Mononuclear cell (primary cell): ENCODE data around the gene MFAP1. TPM values are rescaled to one million over a fixed set of nuclear protein-coding genes. Genes with fewer than 3 reads are reported as not detected.
"Not testable (repeated sequence)": the region's sequence is repeated elsewhere in the genome, so short reads cannot be mapped to it uniquely, and the experiment has no call there.

Source experiments
- H3K27me3 ChIP-seq: 2 replicates; pipeline ENCODE4 v1.6.0; 2011; ENCODE audit warnings: low read length, control low read depth; ENCODE audit not compliant: insufficient read depth
- H3K4me1 ChIP-seq: 2 replicates; pipeline ENCODE4 v1.5.1; 2011; ENCODE audit warnings: mild to moderate bottlenecking, low read length, control low read depth; ENCODE audit not compliant: insufficient read depth
- H3K4me3 ChIP-seq: 2 replicates; pipeline ENCODE4 v1.5.1; 2011; ENCODE audit warnings: mild to moderate bottlenecking, low read length, moderate library complexity
- H3K9me3 ChIP-seq: 2 replicates; pipeline ENCODE4 v1.5.1; 2011; ENCODE audit warnings: low read depth, mild to moderate bottlenecking, control low read depth, low read length
- total RNA-seq: library from RNA; depleted of rRNA; stranded (reverse); fragments of >200 nt; gene quantifications from one replicate; pipeline ENCODE4 v1.2.3, GENCODE V29; 2012

The MFAP1 gene, protein sequence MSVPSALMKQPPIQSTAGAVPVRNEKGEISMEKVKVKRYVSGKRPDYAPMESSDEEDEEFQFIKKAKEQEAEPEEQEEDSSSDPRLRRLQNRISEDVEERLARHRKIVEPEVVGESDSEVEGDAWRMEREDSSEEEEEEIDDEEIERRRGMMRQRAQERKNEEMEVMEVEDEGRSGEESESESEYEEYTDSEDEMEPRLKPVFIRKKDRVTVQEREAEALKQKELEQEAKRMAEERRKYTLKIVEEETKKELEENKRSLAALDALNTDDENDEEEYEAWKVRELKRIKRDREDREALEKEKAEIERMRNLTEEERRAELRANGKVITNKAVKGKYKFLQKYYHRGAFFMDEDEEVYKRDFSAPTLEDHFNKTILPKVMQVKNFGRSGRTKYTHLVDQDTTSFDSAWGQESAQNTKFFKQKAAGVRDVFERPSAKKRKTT
- total RNA-seq = 10.5 TPM

DNA sequence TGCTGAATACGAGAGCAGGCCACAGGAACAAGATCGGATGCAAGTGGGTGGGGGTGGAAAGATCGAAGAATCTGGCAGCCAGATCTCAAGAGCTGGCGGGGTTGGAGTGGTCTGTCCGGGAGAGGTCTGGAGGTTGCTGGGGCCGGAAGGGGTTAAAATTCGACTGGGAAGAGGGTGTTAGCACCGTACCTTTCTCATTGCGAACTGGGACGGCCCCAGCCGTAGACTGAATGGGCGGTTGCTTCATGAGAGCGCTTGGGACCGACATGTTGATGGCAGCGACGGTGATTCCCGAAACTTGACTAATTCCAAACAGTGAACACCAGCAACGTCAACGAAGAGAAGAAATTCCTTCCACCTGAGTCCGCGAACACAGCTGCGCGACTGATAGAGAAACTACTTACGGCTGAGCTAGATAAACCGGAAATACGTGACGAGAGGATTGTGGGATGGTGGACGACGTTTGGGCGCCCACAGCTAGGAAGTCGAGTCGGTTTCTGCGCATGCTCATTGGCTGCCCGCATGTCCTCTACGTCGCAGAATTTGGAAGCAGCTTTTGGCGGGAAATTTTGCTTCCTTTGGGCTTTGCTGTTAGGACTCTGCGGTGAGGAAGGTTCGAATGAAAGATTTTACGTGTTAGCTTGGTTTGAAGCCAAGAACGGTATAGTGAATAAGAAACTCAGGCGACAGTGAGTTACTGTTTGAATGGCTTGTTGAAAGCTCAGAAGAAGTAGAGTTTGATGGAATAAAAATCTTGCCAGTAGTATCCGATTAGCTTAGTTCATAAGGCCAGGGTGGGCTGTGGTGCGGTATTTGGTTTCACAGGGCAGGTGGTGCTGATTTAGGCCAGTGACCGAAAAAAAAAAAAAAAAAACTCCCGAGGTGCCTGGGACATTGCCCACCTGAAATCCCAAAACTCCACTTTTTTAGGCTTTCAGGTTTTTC, at the start of gene MFAP1:
Gene MFAP1, minus strand, starts transcription at position 389 of the 945 bp plus-strand sequence. Its CDS starts 121 bp downstream, at position 268.
- no peaks in the 10 kb centered on the region for H3K27me3 ChIP-seq
- H3K9me3 ChIP-seq = no peaks in the 10 kb centered on the region
- peak within 1 kb of the TSS; percentile 79 for H3K4me3 ChIP-seq
- peaks cover 59% of the 10 kb centered on the region for H3K4me1 ChIP-seq

DNA sequence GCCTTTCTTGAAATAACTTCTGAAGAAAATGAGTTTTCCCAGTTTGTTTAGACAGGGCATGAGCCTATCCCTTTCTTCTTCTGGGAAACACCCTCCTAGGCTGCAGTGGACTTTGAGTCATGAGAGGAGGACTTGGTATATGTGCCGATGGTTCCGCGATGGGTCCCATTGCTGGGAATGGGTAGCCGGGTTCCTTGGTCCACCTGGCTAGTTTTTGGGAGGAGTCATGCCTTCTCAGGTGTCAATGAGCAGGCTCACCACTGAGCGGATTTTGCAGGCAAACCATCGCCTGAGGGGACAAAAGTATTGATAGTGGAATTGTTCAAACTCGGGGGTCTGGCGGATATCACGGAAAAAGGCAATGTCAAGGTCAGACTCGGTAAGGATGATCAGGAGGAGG, 49.2 kb upstream of the MFAP1 start:
- no peaks in the 10 kb centered on the region for H3K27me3 ChIP-seq
- H3K9me3 ChIP-seq = no peaks in the 10 kb centered on the region
- H3K4me3 ChIP-seq = no peak overlapping the region
- H3K4me1 ChIP-seq = no peaks in the 10 kb centered on the region

DNA sequence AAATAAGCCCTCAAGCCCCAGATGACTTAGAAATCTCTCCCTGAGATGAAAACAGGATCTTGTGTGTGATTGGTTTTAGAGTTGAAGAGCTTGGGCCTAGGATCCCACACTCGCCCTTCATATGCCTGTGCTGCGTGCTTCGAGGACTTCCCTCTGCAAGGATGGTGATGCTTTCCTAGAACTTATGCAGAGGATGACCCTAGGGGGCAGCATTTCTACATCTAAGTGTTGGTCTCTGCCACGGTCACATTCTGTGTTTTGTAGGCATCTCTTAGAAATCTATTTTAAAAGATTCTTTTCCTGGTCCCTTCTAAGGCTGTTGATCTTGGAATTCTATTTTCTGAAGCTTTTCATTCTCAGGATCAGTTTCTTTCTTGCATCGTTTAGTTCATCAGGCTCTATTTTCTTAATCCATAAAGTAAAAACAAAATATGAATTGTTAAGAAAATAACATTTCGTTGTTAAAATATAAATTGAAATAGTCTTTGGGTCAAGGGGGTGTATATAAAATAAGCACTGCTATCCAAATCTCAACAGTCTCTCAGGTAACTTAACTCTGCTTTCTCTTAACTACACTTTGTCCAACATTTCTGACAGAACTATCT, 48.0 kb upstream of the MFAP1 start:
- Histone ChIP-seq H3K4me3 (no peak overlapping the region), H3K9me3 (no peaks in the 10 kb centered on the region), H3K4me1 (no peaks in the 10 kb centered on the region)

DNA sequence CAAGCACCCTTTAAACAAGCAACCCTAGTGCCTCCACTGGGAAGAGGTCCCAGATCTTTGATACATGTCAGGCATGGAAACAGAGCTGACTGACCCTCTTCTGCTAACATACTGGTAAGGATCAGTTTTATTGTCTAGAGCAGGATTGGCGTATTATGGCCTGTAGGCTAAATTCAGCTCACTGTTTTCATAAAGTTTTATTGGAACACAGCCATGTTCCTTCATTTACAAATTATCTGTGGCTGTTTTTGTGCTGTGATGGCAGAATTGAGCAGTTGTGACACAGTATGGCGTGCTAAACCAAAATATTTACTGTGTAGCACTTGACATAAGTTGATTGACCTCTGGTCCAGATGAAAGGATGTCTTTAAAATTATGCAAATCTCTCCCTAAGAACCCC, 47.3 kb upstream of the MFAP1 start:
- no peaks in the 10 kb centered on the region for H3K27me3 ChIP-seq
- no peak overlapping the region for H3K4me3 ChIP-seq

More for the DNA sequence above, 48.0 kb upstream of the MFAP1 start:
- H3K27me3 ChIP-seq = no peaks in the 10 kb centered on the region

DNA sequence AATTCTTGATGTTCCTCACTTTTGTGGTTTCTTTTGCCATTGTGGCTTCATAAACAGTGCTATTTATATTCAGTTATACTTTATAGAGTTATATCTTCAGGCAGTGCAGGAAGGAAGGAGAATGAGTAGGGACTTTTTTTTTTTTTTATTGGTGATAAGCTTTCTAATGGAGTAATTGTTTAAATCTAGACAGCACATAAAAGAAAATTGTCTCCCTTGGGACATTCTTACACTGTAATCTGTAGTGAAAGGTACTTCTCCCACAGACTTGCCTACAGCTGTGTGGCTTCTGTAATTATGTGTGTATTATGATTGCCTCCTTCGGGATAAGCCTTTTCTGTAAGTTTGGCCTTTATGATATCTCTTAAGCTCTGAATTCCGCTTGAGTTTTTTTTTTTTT, 43.9 kb upstream of the MFAP1 start:
- no peaks in the 10 kb centered on the region for H3K9me3 ChIP-seq
- no peaks in the 10 kb centered on the region for H3K27me3 ChIP-seq
- H3K4me1 ChIP-seq = no peaks in the 10 kb centered on the region
- no peak overlapping the region for H3K4me3 ChIP-seq

More for the DNA sequence above, 47.3 kb upstream of the MFAP1 start:
- Histone ChIP-seq H3K9me3 (no peaks in the 10 kb centered on the region), H3K4me1 (no peaks in the 10 kb centered on the region)

DNA sequence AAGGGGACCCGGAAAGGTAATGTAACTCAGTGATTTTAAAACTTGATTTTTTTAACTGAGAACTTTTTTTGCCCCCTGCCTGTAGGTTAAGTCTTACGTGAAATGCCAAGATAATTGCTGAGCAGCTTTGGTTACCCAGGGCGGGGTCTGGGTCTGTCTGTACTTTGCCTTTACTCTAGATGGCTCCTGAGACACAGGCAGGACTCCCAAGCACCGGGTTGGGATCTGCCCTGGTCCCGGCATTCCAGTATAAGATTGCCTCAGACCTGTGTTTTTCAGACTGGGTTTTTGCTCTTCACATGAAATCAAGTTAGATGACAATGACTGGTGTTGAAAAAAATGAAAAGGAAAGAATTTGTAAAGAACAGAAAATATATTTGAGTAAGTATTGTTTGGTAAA, 42.6 kb upstream of the MFAP1 start:
- Histone ChIP-seq H3K9me3 (no peaks in the 10 kb centered on the region), H3K4me1 (no peaks in the 10 kb centered on the region), H3K27me3 (no peaks in the 10 kb centered on the region), H3K4me3 (no peak overlapping the region)

DNA sequence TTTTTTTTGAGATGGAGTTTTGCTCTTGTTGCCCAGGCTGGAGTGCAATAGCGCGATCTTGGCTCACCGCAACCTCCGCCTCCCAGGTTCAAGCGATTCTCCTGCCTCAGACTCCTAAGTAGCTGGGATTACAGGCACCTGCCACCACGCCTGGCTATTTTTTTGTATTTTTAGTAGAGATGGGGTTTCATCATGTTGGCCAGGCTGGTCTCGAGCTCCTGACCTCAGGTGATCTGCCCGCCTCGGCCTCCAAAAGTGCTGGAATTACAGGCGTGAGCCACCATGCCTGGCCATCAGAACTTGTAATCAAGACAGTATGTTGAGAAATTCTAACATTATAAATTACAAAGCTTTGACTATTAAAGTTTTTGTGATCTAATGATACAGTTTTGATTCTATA, 42.1 kb upstream of the MFAP1 start:
- not testable (repeated sequence) for H3K4me1 ChIP-seq, H3K9me3 ChIP-seq, H3K27me3 ChIP-seq, H3K4me3 ChIP-seq

GRCh38 chr15:43859546-43859945, 35.1 kb upstream of the MFAP1 start:
- no peaks in the 10 kb centered on the region for H3K9me3 ChIP-seq
- no peaks in the 10 kb centered on the region for H3K27me3 ChIP-seq
- no peaks in the 10 kb centered on the region for H3K4me1 ChIP-seq
- no peak overlapping the region for H3K4me3 ChIP-seq

GRCh38 chr15:43854801-43855200, 30.3 kb upstream of the MFAP1 start:
- H3K4me1 ChIP-seq = no peaks in the 10 kb centered on the region

GRCh38 chr15:43852607-43853006, 28.1 kb upstream of the MFAP1 start:
- Histone ChIP-seq H3K4me3 (no peak overlapping the region), H3K9me3 (no peaks in the 10 kb centered on the region), H3K27me3 (no peaks in the 10 kb centered on the region), H3K4me1 (no peaks in the 10 kb centered on the region)

More at GRCh38 chr15:43854801-43855200, 30.3 kb upstream of the MFAP1 start:
- no peaks in the 10 kb centered on the region for H3K9me3 ChIP-seq
- no peaks in the 10 kb centered on the region for H3K27me3 ChIP-seq
- no peak overlapping the region for H3K4me3 ChIP-seq

GRCh38 chr15:43851251-43851650, 26.8 kb upstream of the MFAP1 start:
- no peak overlapping the region for H3K4me3 ChIP-seq
- no peaks in the 10 kb centered on the region for H3K4me1 ChIP-seq
- no peaks in the 10 kb centered on the region for H3K9me3 ChIP-seq
- no peaks in the 10 kb centered on the region for H3K27me3 ChIP-seq

GRCh38 chr15:43845421-43845820, 20.9 kb upstream of the MFAP1 start:
- H3K4me1 ChIP-seq = no peaks in the 10 kb centered on the region
- H3K4me3 ChIP-seq = no peak overlapping the region
- no peaks in the 10 kb centered on the region for H3K9me3 ChIP-seq
- no peaks in the 10 kb centered on the region for H3K27me3 ChIP-seq

- H3K27me3 ChIP-seq, H3K4me3 ChIP-seq, H3K9me3 ChIP-seq: not testable (repeated sequence)
- H3K4me1 ChIP-seq = peaks cover 12% of the 10 kb centered on the region
Observed at GRCh38 chr15:43832485-43832884, 8.0 kb upstream of the MFAP1 start.

DNA sequence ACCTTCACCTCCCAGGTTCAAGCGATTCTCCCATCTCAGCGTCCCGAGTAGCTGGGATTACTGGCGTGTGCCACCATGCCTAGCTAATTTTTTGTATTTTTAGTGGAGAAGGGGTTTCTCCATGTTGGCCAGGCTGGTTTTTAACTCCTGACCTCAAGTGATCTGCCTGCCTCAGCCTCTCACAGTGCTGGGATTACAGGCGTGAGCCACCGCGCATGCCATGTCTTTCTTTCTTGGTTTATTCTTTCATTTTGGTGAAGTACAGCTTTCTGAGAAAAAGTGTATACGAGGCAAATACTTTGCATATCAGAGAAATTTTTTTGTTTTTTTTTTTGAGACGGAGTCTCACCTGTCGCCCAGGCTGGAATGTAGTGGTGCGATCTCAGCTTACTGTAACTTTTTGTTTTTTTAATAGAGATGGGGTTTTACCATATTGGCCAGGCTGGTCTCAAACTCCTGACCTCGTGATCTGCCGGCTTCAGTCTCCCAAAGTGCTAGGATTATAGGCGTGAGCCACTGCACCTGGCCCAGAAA, 7.1 kb upstream of the MFAP1 start:
- H3K4me3 ChIP-seq, H3K27me3 ChIP-seq, H3K9me3 ChIP-seq: not testable (repeated sequence)
- peaks cover 21% of the 10 kb centered on the region for H3K4me1 ChIP-seq
